ENCODE results near the gene FSIP1.

GRCh38 chr15:39729500-39729899, 53.1 kb downstream of the FSIP1 start:
- TF ChIP-seq CTCF (IDR thresholded peaks at IDR 0.05) (no peak), POLR2A (IDR thresholded peaks at IDR 0.05) (no peak), EP300 (IDR thresholded peaks at IDR 0.05) (no peak)

Measured in tibial nerve (tissue), 4 donors.